Spinal cord (tissue), 10 donors: Measurements from ENCODE around the gene SPIN2A. TPM values are rescaled to one million over a fixed set of nuclear protein-coding genes. Genes with fewer than 3 reads are reported as not detected.
"Not testable (repeated sequence)": the region's sequence is repeated elsewhere in the genome, so short reads cannot be mapped to it uniquely, and the experiment has no call there.

ENCODE experiments used
- DNase-seq, 6 donors: peaks; one replicate each; pipeline versions ENCODE4 v3.0.0 to v3.0.0-alpha.2; 2013 to 2015; ENCODE audit warnings: low spot score in 6 of 6, low read depth in 4 of 6
- H3K27ac ChIP-seq: one replicate; pipeline ENCODE4 v1.5.1; 2013; ENCODE audit warnings: low read depth, low read length, control low read depth
- H3K27me3 ChIP-seq: one replicate; pipeline ENCODE4 v1.6.1; 2013; ENCODE audit warnings: low read length; ENCODE audit not compliant: control insufficient read depth, insufficient read depth
- H3K36me3 ChIP-seq: one replicate; pipeline ENCODE4 v1.6.1; 2013; ENCODE audit warnings: low read length; ENCODE audit not compliant: control insufficient read depth, insufficient read depth
- H3K4me1 ChIP-seq: one replicate; pipeline ENCODE4 v1.6.1; 2013; ENCODE audit warnings: low read length; ENCODE audit not compliant: control insufficient read depth, insufficient read depth
- H3K4me3 ChIP-seq: one replicate; pipeline ENCODE4 v1.5.1; 2013; ENCODE audit warnings: low read depth, low read length, control low read depth
- H3K9me3 ChIP-seq: one replicate; pipeline ENCODE4 v1.6.1; 2013; ENCODE audit warnings: low read length; ENCODE audit not compliant: control insufficient read depth, insufficient read depth
- WGBS: methylation state at CpG from one replicate; pipeline ENCODE4 v1.1.5; 2013; ENCODE audit warnings: missing lambda C conversion rate; ENCODE audit not compliant: insufficient coverage; 5-methylcytosine and 5-hydroxymethylcytosine counted together
- polyA plus RNA-seq, 2 donors: library from polyadenylated mRNA; unstranded; fragments of 120-200 nt; gene quantifications; one replicate each; pipeline ENCODE4 v1.2.1, GENCODE V29; 2013; ENCODE audit not compliant: insufficient read length in 2 of 2
- total RNA-seq, 2 donors: library from RNA; depleted of rRNA in 1 of 2; stranded (reverse); fragments of 120-200 nt in 1 of 2; fragments of >200 nt in 1 of 2; gene quantifications; one replicate each; pipeline versions ENCODE4 v1.2.3 to v1.2.4, GENCODE V29; 2013 to 2014
- donor health status: healthy.

The SPIN2A gene
- total and polyA plus RNA-seq, 4 donors = 0.40 to 4.8 (median 2.2) TPM

DNA sequence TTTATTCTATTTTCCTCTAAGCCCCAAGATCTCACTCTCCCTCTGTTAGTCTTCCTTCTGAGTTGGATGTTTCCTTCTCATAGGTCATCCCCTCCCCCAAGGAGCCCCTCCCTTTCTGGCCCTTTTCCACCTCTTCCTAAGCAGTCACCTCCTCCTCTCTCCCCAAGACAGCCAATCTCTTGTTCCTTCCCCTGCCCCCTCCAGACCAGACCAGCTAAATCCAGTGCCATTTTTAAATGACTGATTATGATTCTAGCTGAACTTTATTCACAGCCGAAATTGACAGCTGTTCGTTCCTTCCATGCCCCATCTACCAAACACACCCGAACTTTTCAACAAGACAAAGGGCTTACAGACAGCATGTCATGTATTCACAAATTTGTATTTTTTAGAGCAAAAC lies 1.9 kb downstream of the SPIN2A start:
- Histone ChIP-seq H3K27ac (no peak overlapping the region), H3K27me3 (no peaks in the 10 kb centered on the region), H3K4me1 (no peaks in the 10 kb centered on the region), H3K9me3 (no peaks in the 10 kb centered on the region), H3K36me3 (no peaks in the 10 kb centered on the region), H3K4me3 (no peak overlapping the region)
- no peak for DNase-seq
- 55% methylated on average over 2 of the region's 3 CpGs for WGBS

DNA sequence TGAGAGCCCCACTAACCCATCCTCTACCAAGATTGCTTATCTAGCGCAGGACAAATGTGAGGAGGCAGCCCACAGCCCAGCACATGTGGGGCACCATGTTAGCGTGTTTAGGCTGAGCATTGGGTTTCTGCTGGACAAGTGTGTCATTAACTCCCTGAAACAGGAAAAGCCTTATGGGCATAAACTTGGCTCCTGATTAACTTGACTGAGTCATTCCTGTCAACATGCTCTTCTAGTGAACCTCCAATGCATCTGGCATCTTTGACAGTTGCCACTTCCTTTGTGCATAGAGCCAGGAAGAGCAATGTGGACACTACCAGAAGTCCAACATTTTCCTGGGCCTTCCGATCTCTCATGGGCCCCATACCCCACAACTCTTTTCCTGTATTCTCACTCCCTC lies 2.5 kb downstream of the SPIN2A start:
- 79% methylated on average over 3 of the region's 3 CpGs for WGBS

DNA sequence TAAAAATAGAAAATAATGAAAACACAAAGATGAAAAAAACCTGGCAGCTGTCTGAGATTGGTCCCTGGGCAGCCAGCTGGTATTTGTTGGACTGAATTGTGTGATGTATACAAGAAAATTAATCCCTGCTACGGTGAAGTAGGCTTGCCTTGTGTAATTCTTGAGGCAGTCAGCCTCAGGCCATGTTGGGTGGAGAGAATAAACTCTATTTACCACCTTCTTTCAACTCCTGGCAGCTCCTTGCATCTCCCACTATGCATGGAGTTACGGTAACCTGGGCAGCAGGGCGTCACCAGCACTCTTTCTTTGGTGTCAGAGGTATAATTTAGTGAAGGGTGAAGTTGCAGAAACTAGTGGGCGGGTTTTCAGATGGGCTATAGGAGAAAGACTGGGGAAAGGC lies 3.5 kb downstream of the SPIN2A start:
- no peak for DNase-seq
- Histone ChIP-seq H3K27ac (no peak overlapping the region), H3K4me3 (no peak overlapping the region), H3K9me3 (no peaks in the 10 kb centered on the region), H3K27me3 (no peaks in the 10 kb centered on the region), H3K4me1 (no peaks in the 10 kb centered on the region), H3K36me3 (no peaks in the 10 kb centered on the region)
- WGBS = no CpG with 5 or more reads among the region's 4 CpGs

More for the DNA sequence above, 2.5 kb downstream of the SPIN2A start:
- DNase-seq = no peak
- H3K27me3 ChIP-seq = no peaks in the 10 kb centered on the region
- H3K27ac ChIP-seq = no peak overlapping the region
- no peaks in the 10 kb centered on the region for H3K36me3 ChIP-seq
- no peak overlapping the region for H3K4me3 ChIP-seq
- H3K9me3 ChIP-seq = no peaks in the 10 kb centered on the region
- no peaks in the 10 kb centered on the region for H3K4me1 ChIP-seq

DNA sequence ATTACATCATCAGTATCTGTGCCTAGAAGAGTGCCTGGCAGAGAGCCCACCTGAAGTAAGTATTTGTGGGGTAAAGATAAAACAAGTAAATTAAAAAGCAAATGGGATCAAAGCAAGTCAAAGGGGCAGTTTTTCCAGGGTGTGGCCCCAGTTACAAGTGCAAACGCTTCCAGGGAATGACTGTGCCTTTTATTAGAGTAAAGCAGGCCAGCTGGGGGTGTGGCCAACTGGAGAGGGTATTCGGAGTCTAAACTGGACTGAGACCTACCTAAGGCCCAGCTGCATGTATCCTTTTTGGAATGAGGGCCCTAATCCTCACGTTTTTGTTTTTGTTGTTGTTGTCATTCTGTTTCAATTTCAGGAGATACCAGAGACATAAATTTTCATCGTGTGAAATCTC lies 3.9 kb downstream of the SPIN2A start:
- not testable (repeated sequence) for DNase-seq, H3K4me3 ChIP-seq, H3K4me1 ChIP-seq, H3K27ac ChIP-seq, H3K36me3 ChIP-seq, H3K27me3 ChIP-seq, H3K9me3 ChIP-seq
- 50% methylated on average over 1 of the region's 4 CpGs for WGBS

DNA sequence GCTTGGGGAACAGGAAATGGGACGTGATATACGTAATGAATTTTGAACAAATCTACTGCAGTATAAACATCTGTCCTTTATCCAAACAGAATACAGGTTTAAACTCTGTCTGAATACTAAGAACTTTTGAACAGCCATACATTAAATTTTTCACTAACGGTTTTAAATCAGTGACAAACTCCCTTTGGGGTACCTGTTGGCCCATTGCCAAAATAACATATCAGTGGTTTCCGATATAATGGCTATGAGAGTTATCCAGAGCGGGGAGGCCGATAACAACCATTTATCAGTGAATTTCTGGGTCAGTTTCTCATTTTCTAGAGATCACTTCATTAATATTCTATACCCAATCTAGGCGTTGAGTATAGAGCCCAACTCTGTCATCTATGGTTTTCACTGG lies 5.2 kb downstream of the SPIN2A start:
- no peaks in the 10 kb centered on the region for H3K9me3 ChIP-seq
- no peaks in the 10 kb centered on the region for H3K36me3 ChIP-seq
- no peak for DNase-seq
- H3K4me3 ChIP-seq = no peak overlapping the region
- H3K4me1 ChIP-seq = no peaks in the 10 kb centered on the region
- no peak overlapping the region for H3K27ac ChIP-seq
- WGBS = 91% methylated on average over 4 of the region's 7 CpGs
- no peaks in the 10 kb centered on the region for H3K27me3 ChIP-seq

DNA sequence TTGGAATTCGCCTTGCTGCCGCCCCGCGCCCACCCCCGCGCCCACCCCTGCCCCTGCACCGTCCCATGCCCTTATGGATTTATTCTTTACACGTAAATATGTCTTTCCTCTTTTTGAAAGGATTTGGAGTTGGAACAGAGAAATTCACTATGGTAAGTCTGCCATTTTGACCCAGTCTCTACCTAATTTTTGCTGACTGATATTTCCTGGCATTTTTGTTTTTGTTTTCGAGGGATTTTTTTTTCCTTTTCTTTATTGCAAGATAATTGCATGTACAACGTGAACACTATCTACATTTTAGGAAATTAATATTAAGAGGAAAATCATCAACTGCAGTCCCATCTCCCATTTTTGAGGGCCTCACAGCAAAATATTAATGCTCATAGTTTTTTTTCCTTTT lies 15.4 kb downstream of the SPIN2A start:
- Histone ChIP-seq H3K27me3 (no peaks in the 10 kb centered on the region), H3K4me1 (no peaks in the 10 kb centered on the region), H3K4me3 (peak overlapping the region; percentile 54), H3K9me3 (no peaks in the 10 kb centered on the region), H3K36me3 (no peaks in the 10 kb centered on the region), H3K27ac (peak overlapping the region; percentile 61)
- no CpG with 5 or more reads among the region's 10 CpGs for WGBS
- DNase-seq = peak in 1 of 6 donors; percentile 0

DNA sequence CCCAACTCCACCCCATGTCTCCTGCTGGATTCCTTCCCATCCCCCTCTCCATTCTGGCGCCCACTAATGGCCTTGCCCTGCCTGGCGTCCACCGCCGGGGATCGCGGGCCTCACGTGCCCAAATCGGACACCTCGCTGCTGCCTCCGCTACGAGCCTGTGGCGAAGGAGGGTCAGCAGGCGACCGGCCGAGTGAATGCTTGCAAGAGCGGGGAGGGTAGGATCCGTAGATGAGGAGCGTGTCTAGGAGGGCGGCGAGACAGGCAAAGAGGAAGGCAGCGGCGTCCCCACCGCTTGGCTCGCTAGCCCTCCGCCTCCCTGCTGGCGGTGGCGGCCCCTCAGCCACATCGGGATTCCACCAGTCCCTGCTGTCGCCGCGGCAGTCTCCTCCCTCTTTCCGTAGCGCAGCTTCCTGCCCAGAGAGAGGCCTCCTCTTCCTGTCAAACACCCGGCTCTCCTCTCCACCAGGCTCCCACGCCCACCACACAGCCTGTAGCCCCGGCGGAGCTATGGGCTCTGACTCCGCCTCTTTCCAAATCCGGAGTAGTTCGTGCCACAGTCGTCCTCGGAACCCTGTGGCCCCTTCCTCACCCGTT lies 15.9 kb downstream of the SPIN2A start, which contains the start of gene SPIN2B:
TSS of gene SPIN2B (minus strand) at position 387 of the 594 bp plus-strand sequence.
- Histone ChIP-seq H3K4me1 (no peaks in the 10 kb centered on the region), H3K9me3 (no peaks in the 10 kb centered on the region), H3K27me3 (no peaks in the 10 kb centered on the region), H3K36me3 (no peaks in the 10 kb centered on the region), H3K27ac (peak within 1 kb of the TSS; percentile 61), H3K4me3 (peak within 1 kb of the TSS; percentile 54)
- DNase-seq = peak; percentile 33 to 94 (median 54)
- 22% methylated on average over 40 of the region's 43 CpGs for WGBS

DNA sequence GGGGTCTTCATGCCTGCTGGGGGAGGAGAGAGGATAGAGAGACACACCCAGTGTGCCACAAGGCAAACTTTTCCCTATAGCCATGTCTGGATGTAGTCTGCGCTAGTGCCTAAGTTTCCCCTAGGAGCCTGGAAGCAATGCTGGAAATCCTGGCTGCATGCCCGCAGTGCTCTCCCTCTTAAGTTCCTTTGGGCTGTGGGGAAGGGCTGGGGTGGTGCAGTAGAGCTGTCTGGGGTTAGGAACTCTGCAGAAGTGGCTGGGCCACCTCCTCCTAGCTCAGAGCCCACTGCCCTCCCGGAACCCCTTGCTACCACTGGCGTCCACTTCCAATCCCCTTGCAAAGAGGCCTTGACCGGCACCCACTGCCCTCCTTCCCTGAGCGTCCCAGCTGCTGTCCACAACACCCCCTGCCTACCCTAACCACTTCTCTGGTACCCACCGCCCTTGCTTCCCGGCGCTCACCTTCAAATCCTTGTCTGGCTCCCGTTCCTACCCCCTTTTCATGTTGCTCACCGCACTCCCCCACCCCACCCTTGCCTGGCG lies 16.5 kb downstream of the SPIN2A start:
- 26% methylated on average over 10 of the region's 12 CpGs for WGBS
- peak in 2 of 6 donors; percentile 9 to 26 for DNase-seq

DNA sequence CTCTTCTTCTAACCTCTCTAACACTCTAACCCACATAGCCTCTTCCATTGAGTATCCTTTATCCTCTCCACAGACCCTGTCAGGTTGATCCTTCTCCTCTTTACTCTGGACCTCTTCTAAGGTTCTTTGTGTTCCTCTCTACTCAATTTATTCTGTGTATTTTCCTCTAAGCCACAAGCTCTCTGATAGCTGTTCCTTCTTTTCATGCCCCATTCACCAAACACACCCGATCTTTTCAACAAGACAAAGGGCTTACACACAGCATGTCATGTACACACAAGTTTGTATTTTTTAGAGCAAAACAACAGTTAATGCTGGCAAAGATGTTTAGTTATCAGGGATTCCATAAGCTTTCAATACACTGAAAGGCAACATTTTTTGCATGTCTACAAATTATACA lies 17.8 kb downstream of the SPIN2A start:
- H3K36me3 ChIP-seq = no peaks in the 10 kb centered on the region
- H3K9me3 ChIP-seq = no peaks in the 10 kb centered on the region
- no peak overlapping the region for H3K27ac ChIP-seq
- H3K4me3 ChIP-seq = no peak overlapping the region
- no peaks in the 10 kb centered on the region for H3K27me3 ChIP-seq
- WGBS = no CpG with 5 or more reads among the region's 1 CpG
- H3K4me1 ChIP-seq = no peaks in the 10 kb centered on the region
- DNase-seq = no peak

More for the DNA sequence above, 16.5 kb downstream of the SPIN2A start:
- H3K4me3 ChIP-seq = peak overlapping the region; percentile 54
- not testable (repeated sequence) for H3K36me3 ChIP-seq, H3K9me3 ChIP-seq, H3K27me3 ChIP-seq, H3K4me1 ChIP-seq, H3K27ac ChIP-seq

DNA sequence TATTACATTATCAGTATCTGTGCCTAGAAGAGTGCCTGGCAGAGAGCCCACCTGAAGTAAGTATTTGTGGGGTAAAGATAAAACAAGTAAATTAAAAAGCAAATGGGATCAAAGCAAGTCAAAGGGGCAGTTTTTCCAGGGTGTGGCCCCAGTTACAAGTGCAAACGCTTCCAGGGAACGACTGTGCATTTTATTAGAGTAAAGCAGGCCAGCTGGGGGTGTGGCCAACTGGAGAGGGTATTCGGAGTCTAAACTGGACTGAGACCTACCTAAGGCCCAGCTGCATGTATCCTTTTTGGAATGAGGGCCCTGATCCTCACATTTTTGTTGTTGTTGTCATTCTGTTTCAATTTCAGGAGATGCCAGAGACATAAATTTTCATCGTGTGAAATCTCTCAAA lies 19.6 kb downstream of the SPIN2A start:
- H3K36me3 ChIP-seq, H3K9me3 ChIP-seq, H3K27ac ChIP-seq, H3K27me3 ChIP-seq, H3K4me3 ChIP-seq, H3K4me1 ChIP-seq, DNase-seq: not testable (repeated sequence)
- WGBS = 39% methylated on average over 3 of the region's 4 CpGs
